Activated CD4-positive, alpha-beta T cell treated with anti-CD3 and anti-CD28 coated beads for 36 hours (primary cell): ENCODE data around the gene SCG3. TPM values are rescaled to one million over a fixed set of nuclear protein-coding genes. Genes with fewer than 3 reads are reported as not detected.

Source experiments
- ATAC-seq: fragments of 200-7000 bp; cut with Tn5 transposase; one replicate; pipeline ENCODE4 v1.10.0; 2021; ENCODE audit warnings: mild to moderate bottlenecking, moderate library complexity
- CTCF ChIA-PET: fragments of 350-600 bp; sonication (Branson Sonifier 250); formaldehyde crosslinking; loops from one replicate; lab custom pipeline; 2021; ENCODE audit warnings: antibody characterized with exemption; lab: Charles Lee
- POLR2A ChIA-PET: fragments of 350-600 bp; sonication (Branson Sonifier 250); formaldehyde crosslinking; loops from one replicate; lab custom pipeline; 2021; ENCODE audit warnings: antibody characterized with exemption, inconsistent platforms; lab: Charles Lee
- DNase-seq: peaks from one replicate; pipeline ENCODE4 v3.0.0-alpha.2; 2020
- H3K27ac Mint-ChIP-seq: one replicate; pipeline ENCODE4 v1.8.0; 2021; ENCODE audit warnings: mixed read lengths
- H3K27me3 Mint-ChIP-seq: one replicate; pipeline ENCODE4 v1.8.0; 2021; ENCODE audit warnings: mixed read lengths
- H3K36me3 Mint-ChIP-seq: one replicate; pipeline ENCODE4 v1.8.0; 2021; ENCODE audit warnings: low read depth, mixed read lengths
- H3K4me1 Mint-ChIP-seq: one replicate; pipeline ENCODE4 v1.8.0; 2021; ENCODE audit warnings: mixed read lengths
- H3K4me3 Mint-ChIP-seq: one replicate; pipeline ENCODE4 v1.8.0; 2021; ENCODE audit warnings: mild to moderate bottlenecking, moderate library complexity, mixed read lengths
- H3K9me3 Mint-ChIP-seq: one replicate; pipeline ENCODE4 v1.8.0; 2021; ENCODE audit warnings: low read depth, mixed read lengths
- intact Hi-C, 2 experiments: fragments of 100-400 bp; cut with DNase I in 1 of 2; cut with micrococcal nuclease in 1 of 2; formaldehyde crosslinking; loops; one replicate each; pipeline versions ENCODE4 v1.14.2 to v1.15.1; 2022 to 2024; cut with DNase I, micrococcal nuclease
- total RNA-seq, 2 experiments: library from RNA; stranded (reverse); gene quantifications; one replicate each; pipeline ENCODE4 v1.2.3, GENCODE V29; 2021

SCG3 gene
- total RNA-seq, 2 experiments from 2014 or later: not detected

GRCh38 chr15:51709031-51709430 lies 27.7 kb downstream of the SCG3 start:
- intact Hi-C loops: no loop called here
- DNase-seq (no peak), ATAC-seq (no peak)
- Mint-ChIP-seq H3K36me3 (no peaks in the 10 kb centered on the region), H3K27me3 (no peaks in the 10 kb centered on the region), H3K4me3 (no peak overlapping the region), H3K9me3 (no peaks in the 10 kb centered on the region), H3K27ac (no peak overlapping the region), H3K4me1 (no peaks in the 10 kb centered on the region)
- ChIA-PET CTCF (no interaction called here), POLR2A (no interaction called here)

- no peaks in the 10 kb centered on the region for H3K27me3 Mint-ChIP-seq
- intact Hi-C loops: no loop called here
- no peak for DNase-seq
- no peak for ATAC-seq
- H3K4me3 Mint-ChIP-seq: no peak overlapping the region
- no peaks in the 10 kb centered on the region for H3K36me3 Mint-ChIP-seq
- no peak overlapping the region for H3K27ac Mint-ChIP-seq
- POLR2A ChIA-PET: no interaction called here
- no peaks in the 10 kb centered on the region for H3K9me3 Mint-ChIP-seq
- CTCF ChIA-PET: no interaction called here
- no peaks in the 10 kb centered on the region for H3K4me1 Mint-ChIP-seq
These were observed 32.9 kb downstream of the SCG3 start for GRCh38 chr15:51714162-51714561.

- no peaks in the 10 kb centered on the region for H3K4me1 Mint-ChIP-seq
- H3K27ac Mint-ChIP-seq: no peak overlapping the region
- CTCF ChIA-PET: interaction anchor here (0.6 to 1.5 kb wide), 2 partner anchors 65 to 654 kb away, joined by 3 read pairs; no protein-coding TSS in a partner anchor
These were observed 33.6 kb downstream of the SCG3 start for GRCh38 chr15:51714911-51715310.

GRCh38 chr15:51718219-51718618 lies 36.9 kb downstream of the SCG3 start:
- DNase-seq: no peak
- no peaks in the 10 kb centered on the region for H3K9me3 Mint-ChIP-seq
- intact Hi-C loops: no loop called here
- no peak overlapping the region for H3K4me3 Mint-ChIP-seq
- ChIA-PET POLR2A (no interaction called here), CTCF (no interaction called here)
- peaks cover 10% of the 10 kb centered on the region for H3K4me1 Mint-ChIP-seq
- peaks cover 16% of the 10 kb centered on the region for H3K36me3 Mint-ChIP-seq
- no peaks in the 10 kb centered on the region for H3K27me3 Mint-ChIP-seq
- no peak overlapping the region for H3K27ac Mint-ChIP-seq
- ATAC-seq: no peak

More at GRCh38 chr15:51714911-51715310, 33.6 kb downstream of the SCG3 start:
- POLR2A ChIA-PET: no interaction called here
- Mint-ChIP-seq H3K9me3 (no peaks in the 10 kb centered on the region), H3K4me3 (no peak overlapping the region), H3K36me3 (no peaks in the 10 kb centered on the region), H3K27me3 (no peaks in the 10 kb centered on the region)
- ATAC-seq: no peak
- DNase-seq: no peak
- intact Hi-C loops: no loop called here

GRCh38 chr15:51718746-51719145 lies 37.4 kb downstream of the SCG3 start:
- no peak overlapping the region for H3K27ac Mint-ChIP-seq
- CTCF ChIA-PET: interaction anchor here (1.7 kb wide), 1 partner anchor 12 kb away, joined by 4 read pairs; no protein-coding TSS in a partner anchor

GRCh38 chr15:51720201-51720995 lies 39.1 kb downstream of the SCG3 start:
- no peak overlapping the region for H3K27ac Mint-ChIP-seq
- ChIA-PET POLR2A (no interaction called here), CTCF (interaction anchor here (0.6 to 1.7 kb wide), 3 partner anchors 11 to 56 kb away, joined by 3 to 4 read pairs (median 3); no protein-coding TSS in a partner anchor)
- H3K4me1 Mint-ChIP-seq: peaks cover 19% of the 10 kb centered on the region
- DNase-seq: no peak
- intact Hi-C loops: no loop called here
- no peak overlapping the region for H3K4me3 Mint-ChIP-seq
- H3K9me3 Mint-ChIP-seq: no peaks in the 10 kb centered on the region
- no peak for ATAC-seq
- no peaks in the 10 kb centered on the region for H3K27me3 Mint-ChIP-seq
- H3K36me3 Mint-ChIP-seq: peaks cover 18% of the 10 kb centered on the region

More at GRCh38 chr15:51718746-51719145, 37.4 kb downstream of the SCG3 start:
- Mint-ChIP-seq H3K9me3 (no peaks in the 10 kb centered on the region), H3K4me3 (no peak overlapping the region), H3K4me1 (peaks cover 10% of the 10 kb centered on the region), H3K36me3 (peaks cover 18% of the 10 kb centered on the region), H3K27me3 (no peaks in the 10 kb centered on the region)
- POLR2A ChIA-PET: no interaction called here
- ATAC-seq: no peak
- DNase-seq: no peak
- intact Hi-C loops: no loop called here

GRCh38 chr15:51721199-51721960 lies 40.1 kb downstream of the SCG3 start:
- no peak for ATAC-seq
- peaks cover 26% of the 10 kb centered on the region for H3K4me1 Mint-ChIP-seq

GRCh38 chr15:51724199-51724598 lies 42.9 kb downstream of the SCG3 start:
- Mint-ChIP-seq H3K4me1 (peaks cover 48% of the 10 kb centered on the region), H3K36me3 (peaks cover 18% of the 10 kb centered on the region), H3K27ac (no peak overlapping the region), H3K4me3 (no peak overlapping the region), H3K9me3 (no peaks in the 10 kb centered on the region), H3K27me3 (no peaks in the 10 kb centered on the region)
- ChIA-PET CTCF (interaction anchor here (0.6 to 3.1 kb wide), 3 partner anchors 52 to 74 kb away, joined by 3 to 12 read pairs (median 7); no protein-coding TSS in a partner anchor), POLR2A (no interaction called here)
- intact Hi-C loops: no loop called here
- DNase-seq (no peak), ATAC-seq (no peak)

More at GRCh38 chr15:51721199-51721960, 40.1 kb downstream of the SCG3 start:
- ChIA-PET CTCF (interaction anchor here (0.9 to 1.0 kb wide), 3 partner anchors 10 to 71 kb away, joined by 3 to 6 read pairs (median 4); no protein-coding TSS in a partner anchor), POLR2A (no interaction called here)
- intact Hi-C loops: no loop called here
- no peaks in the 10 kb centered on the region for H3K9me3 Mint-ChIP-seq
- no peak overlapping the region for H3K27ac Mint-ChIP-seq
- peaks cover 18% of the 10 kb centered on the region for H3K36me3 Mint-ChIP-seq
- no peak overlapping the region for H3K4me3 Mint-ChIP-seq
- H3K27me3 Mint-ChIP-seq: no peaks in the 10 kb centered on the region
- DNase-seq: no peak

GRCh38 chr15:51724673-51725072 lies 43.4 kb downstream of the SCG3 start:
- ATAC-seq: no peak
- no peaks in the 10 kb centered on the region for H3K27me3 Mint-ChIP-seq
- DNase-seq: no peak
- peaks cover 50% of the 10 kb centered on the region for H3K4me1 Mint-ChIP-seq
- no peak overlapping the region for H3K27ac Mint-ChIP-seq
- no peak overlapping the region for H3K4me3 Mint-ChIP-seq
- ChIA-PET POLR2A (no interaction called here), CTCF (interaction anchor here (0.6 to 3.1 kb wide), 3 partner anchors 52 to 74 kb away, joined by 3 to 12 read pairs (median 7); no protein-coding TSS in a partner anchor)
- intact Hi-C loops: no loop called here
- H3K9me3 Mint-ChIP-seq: no peaks in the 10 kb centered on the region
- H3K36me3 Mint-ChIP-seq: peaks cover 18% of the 10 kb centered on the region

- H3K27me3 Mint-ChIP-seq: no peaks in the 10 kb centered on the region
- CTCF ChIA-PET: interaction anchor here (0.5 to 3.1 kb wide), 4 partner anchors 39 to 563 kb away, joined by 3 to 12 read pairs (median 6); no protein-coding TSS in a partner anchor
- intact Hi-C loops: no loop called here
- no peaks in the 10 kb centered on the region for H3K9me3 Mint-ChIP-seq
- POLR2A ChIA-PET: interaction anchor here (1.9 kb wide), 1 partner anchor 10 kb away, joined by 4 read pairs; no protein-coding TSS in a partner anchor
- DNase-seq (peak; percentile 70), ATAC-seq (peak; percentile 97)
- H3K4me1 Mint-ChIP-seq: peaks cover 58% of the 10 kb centered on the region
- no peak overlapping the region for H3K4me3 Mint-ChIP-seq
- peak overlapping the region; percentile 64 for H3K27ac Mint-ChIP-seq
- H3K36me3 Mint-ChIP-seq: peaks cover 12% of the 10 kb centered on the region
These were observed 45.2 kb downstream of the SCG3 start for GRCh38 chr15:51726302-51727073.
